NCI-H2227 (cell line): ENCODE data around the gene TGFBR3L.
"Not testable (repeated sequence)": the region's sequence is repeated elsewhere in the genome, so short reads cannot be mapped to it uniquely, and the experiment has no call there.

Experiments used
- DNase-seq: peaks from one replicate; lab custom pipeline; 2025; ENCODE audit not compliant: unreplicated experiment; lab: John Stamatoyannopoulos, UW

Gene TGFBR3L

GRCh38 chr19:7947939-7948338 lies 33.3 kb downstream of the TGFBR3L start:
- DNase-seq, result no peak

GRCh38 chr19:7953060-7953459 lies 38.4 kb downstream of the TGFBR3L start:
- DNase-seq, result no peak

GRCh38 chr19:7953576-7953975 lies 38.9 kb downstream of the TGFBR3L start:
- no peak for DNase-seq

DNA sequence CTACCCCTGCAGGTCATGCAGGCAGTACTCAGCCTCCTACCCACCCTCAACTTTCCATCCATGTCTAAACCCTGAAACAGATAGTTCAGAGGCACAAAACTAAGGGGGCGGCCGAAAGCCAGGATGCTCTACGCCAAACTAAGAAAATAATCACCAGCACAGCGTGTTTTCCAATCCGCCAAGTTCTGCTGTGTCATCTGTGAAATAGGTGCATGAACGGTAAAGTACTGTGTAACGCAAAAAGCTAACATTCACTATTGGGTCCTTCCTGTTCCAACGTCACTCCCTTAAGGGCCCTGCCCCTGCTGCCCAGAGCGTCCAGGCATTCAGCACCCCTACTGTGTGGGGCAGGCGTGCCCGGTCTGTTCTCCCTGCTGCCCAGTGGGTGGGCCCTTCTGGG lies 41.1 kb downstream of the TGFBR3L start:
- DNase-seq, result no peak

DNA sequence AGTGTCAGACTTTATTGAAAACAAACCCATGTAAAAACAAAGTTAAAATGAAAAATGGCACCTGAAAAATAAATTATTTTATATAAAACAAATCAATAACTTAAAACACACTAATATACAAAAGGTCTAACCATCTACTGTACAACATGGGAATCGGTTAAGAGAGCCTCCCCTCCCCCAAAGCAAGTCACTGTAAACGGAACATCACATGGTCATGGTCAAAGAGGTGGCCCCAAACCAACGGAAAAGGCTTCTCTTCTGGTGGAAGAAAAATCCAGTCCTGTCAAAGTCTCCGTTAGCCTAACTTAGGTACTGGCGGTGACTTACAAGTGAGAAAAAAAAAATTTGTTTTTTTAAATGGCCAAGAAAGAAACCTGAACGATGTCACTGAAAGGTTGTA lies 44.6 kb downstream of the TGFBR3L start:
- no peak for DNase-seq

DNA sequence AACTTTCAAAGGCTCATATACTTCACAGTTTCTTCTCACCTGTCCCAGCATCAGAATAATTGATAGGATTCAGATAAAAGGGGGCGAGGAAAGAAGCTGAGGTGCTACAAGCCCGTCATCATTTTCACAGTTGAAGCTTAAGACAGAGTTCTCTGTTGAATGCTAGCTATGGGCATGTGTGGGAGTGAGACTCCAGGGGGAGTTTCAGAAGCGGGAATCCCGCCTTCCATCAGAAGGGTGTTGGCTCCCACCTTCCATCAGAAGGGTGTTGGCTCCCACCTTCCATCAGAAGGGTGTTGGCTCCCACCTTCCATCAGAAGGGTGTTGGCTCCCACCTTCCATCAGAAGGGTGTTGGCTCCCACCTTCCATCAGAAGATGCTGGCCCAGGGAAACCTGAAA lies 46.5 kb downstream of the TGFBR3L start:
- DNase-seq, result not testable (repeated sequence)

DNA sequence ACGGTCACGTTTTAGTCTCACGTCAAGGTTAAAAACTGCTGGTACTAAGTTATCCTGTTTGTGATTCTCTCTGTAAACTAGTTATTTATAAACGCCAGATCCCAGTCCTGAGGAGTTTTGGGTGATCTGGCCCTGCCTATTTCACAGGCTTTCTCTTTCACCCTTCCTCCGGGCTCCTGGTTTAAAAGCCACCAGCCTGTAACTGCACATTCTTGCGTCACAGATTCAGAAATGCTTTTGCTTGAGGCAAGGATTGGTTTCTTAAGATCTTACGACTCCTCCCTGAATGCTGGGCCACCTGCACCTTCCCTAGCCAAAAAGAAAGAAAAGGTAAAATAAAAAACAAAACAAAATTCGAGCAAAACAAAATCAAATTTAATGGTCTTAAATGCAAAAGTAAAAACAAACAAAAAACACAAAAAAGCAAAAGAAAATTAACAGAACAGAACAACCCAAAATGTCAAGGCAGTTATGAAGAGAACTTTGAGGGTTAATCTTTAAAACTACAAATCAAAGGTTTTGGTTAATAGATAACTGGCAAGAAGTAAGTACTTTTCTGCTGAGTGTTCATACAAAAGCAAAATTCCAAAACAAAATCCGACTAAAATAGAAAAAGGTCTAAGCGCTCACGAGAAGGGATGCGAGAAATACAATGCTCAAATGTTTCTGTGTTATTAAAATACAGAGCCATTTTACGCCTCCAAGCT lies 47.4 kb downstream of the TGFBR3L start:
- DNase-seq, result no peak

GRCh38 chr19:7962644-7963268 lies 48.1 kb downstream of the TGFBR3L start:
- DNase-seq, result no peak

DNA sequence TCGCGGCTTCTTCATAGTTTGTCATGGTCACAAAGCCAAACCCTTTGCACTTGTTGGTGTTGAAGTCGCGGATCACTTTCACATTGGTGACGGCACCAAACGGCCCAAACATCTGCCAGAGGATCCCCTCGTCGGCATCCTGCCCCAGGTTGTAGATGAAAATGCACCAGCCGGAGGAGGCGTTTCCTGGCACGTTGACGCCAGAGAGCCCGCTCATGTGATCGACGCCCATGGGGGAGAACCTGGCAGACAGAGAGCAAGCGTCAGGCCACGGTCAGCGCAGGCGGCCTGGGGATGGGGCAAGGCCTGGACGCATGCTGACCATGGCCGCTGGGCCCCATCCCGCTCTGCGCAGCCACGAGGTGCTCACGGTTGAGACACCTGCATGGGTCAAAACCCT lies 48.9 kb downstream of the TGFBR3L start:
- DNase-seq, result no peak

GRCh38 chr19:7965259-7965841 lies 50.7 kb downstream of the TGFBR3L start:
- DNase-seq, result no peak

GRCh38 chr19:7965921-7966665 lies 51.5 kb downstream of the TGFBR3L start:
- DNase-seq, result no peak

DNA sequence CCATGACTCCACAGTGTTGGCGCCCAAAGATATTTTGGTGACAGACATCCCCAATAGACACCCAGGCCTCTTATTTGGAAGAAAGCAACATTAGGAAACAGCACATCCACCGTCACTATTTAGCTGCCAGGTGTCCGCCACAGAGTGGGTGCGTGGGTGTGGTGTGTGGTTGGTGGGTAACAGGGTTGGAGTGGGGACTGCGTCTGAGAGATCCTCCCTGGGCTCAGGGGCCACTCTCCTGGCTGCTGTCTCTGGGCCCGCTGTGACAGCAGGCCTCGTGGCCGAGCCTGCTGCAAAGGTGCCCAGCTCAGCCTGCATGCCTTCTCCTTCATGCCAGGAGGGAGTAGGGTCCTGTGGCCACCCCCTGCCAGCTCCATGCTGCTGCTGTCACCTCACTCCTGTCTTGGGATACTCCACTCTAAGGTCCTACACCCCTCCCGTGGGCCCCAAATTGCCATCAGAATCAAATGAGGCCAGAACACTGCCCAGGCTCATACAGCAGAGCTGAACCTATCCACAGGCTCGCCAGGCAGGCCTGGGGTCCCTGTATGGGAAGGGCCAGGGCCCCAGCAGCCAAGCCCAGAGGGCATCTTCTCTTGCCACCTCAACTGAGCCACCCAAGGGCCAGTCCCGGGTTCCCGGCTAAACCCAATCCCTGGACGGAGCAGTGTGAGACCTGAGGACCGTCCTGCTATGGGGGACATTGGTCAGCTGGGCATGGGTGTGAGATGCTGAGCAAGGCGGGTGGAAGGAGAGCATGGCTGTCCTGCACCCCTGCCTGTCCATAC lies 53.6 kb downstream of the TGFBR3L start:
- no peak for DNase-seq
